ENCODE results near the gene BMP4.
"Not testable (repeated sequence)": the region's sequence is repeated elsewhere in the genome, so short reads cannot be mapped to it uniquely, and the experiment has no call there.

Gene BMP4

DNA sequence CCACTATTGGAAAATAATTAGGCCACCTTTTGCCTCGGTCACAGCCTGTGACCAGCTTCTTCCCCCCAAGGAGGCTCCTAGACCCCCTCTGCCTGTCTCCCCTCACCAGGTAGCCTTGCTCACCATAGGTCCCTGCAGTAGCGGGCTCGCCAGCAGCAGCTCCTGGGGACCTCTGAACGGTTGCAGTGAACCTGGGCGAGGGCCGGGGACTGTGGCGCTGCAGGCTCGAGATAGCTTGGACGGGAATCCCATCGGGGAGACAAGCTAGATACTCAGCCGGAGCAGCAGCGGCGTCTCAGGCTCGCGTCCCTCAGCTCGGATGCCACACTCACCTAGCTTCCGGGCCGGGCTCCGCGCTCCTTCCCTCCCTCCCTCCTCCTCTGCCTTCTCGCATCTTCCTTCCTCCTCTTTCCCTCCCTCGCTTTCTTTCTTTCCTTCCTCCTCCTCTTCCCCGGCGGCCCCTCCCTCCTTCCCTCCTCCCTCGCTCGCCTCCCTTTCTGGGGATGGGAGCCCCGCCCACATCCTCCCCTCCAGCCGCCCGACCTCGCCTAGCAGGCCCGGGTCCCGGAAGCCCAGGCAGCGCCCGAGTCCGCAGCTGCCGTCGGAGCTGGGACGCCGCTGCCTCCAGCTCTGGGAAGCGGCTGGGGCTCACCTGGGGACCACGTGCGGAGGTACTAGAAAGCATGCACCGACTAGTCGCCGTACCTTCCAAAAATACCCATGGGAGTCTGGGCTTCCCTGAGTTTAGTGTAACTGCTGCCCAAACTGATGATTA is at the start of gene BMP4:
TSS of gene BMP4 (minus strand) at position 399 of the 775 bp plus-strand sequence. CDS start 4,603 bp downstream, outside the sequence.
- no peak for DNase-seq (ENCODE audit: low read depth)

DNA sequence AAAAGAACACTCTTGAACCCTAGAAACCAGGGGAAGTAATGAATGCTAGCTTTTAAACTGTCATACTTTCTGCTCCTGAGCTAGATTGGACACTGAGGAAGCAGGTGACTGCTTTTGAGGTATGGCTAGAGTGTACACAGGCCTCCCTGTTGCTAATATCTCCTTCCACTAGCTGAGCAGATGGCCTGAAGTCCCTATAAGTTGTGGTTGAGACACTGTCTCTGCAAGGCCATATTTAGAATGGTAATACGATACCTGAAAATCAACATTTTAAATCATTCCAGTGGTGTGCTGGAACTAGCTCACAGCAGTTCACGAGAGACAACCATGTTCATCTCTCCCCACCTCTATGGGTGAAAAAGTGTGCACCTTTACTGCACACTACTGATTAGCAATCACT is 46.4 kb upstream of the BMP4 start:
- DNase-seq (ENCODE audit: low read depth), result no peak

- no peak for DNase-seq (ENCODE audit: low read depth)
Observed at GRCh38 chr14:54002653-54003052, 46.0 kb upstream of the BMP4 start.

DNA sequence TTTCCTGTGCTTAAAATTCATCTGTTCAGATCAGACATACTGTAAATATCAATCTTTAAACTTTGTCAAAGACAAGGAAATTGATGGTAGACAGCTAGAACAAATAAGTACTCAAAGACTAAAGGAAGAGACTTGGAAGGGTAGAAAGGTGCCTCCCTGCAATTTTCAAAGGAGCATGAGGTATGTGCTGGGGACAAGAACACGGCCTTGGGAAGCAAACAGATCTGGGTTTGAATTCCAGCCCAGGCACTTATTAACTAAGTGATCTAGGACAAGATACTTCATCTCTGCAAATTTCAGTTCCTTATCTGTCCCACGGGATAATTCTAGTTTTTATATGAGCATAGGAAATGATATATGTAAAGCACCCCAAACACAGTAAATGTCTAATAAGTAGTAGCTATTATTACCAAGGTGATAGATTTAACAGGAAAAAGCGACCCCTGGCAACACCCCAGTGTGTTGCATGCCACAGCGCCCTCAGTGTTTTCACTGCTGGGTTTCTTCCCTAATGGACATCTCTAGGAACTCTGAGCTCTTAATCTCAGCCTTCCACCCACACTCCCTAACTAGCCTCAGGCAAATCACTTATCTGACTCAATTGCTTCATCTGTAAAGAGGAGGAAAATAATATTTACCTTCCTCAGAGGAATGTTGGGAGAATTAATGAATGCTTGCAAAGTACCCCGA is 44.7 kb upstream of the BMP4 start:
- no peak for DNase-seq (ENCODE audit: low read depth)

DNA sequence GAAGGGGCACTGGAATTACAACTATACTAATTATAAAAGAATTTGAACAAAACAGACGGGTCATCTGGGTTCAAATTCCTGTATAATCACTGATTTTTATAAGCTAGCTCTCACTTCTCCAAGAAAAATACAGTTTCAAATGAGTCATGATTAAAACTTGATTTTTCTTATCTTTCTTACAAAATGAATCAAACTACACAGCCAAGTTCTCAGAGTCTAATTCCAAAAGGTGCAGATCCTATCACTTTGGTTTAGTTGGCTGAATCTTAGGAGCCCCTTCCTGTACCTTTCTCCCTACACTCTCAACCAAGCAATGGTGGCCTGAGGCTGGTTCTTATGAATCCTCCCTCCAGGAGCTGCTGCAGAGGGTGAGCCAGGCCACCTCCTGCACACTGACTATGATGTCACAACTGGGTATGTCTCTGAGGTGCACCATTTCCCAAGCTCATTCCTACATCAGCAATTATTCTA is 43.8 kb upstream of the BMP4 start:
- DNase-seq (ENCODE audit: low read depth), result peak; percentile 84

DNA sequence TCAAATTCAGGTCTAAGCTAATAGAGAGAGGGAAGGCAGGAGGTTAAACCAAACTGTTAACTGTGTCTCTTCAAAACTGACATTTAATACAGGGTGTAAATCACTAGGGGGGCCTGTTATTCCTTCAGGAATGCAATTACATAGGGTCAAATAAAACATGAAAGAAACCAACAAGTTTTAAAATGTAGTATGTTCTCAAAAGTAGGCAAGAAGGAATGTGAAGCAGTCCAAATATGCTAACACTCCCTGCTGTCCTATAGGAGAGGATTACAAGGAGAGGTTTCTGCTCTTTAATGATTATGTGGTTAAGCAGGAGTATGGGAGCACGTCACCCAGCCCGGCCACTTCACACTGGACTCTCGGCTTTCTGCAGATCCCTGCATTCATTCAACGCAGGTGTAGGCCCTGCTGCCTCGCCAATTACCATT is 42.5 kb upstream of the BMP4 start:
- peak; percentile 89 for DNase-seq (ENCODE audit: low read depth)

- DNase-seq (ENCODE audit: low read depth), result no peak
Observed at GRCh38 chr14:53996041-53996440, 39.4 kb upstream of the BMP4 start.

GRCh38 chr14:53993920-53994607 is 37.4 kb upstream of the BMP4 start:
- no peak for DNase-seq (ENCODE audit: low read depth)

GRCh38 chr14:53990978-53991377 is 34.4 kb upstream of the BMP4 start:
- DNase-seq (ENCODE audit: low read depth), result no peak

- DNase-seq (ENCODE audit: low read depth), result not testable (repeated sequence)
Observed at GRCh38 chr14:53986718-53987117, 30.1 kb upstream of the BMP4 start.

DNA sequence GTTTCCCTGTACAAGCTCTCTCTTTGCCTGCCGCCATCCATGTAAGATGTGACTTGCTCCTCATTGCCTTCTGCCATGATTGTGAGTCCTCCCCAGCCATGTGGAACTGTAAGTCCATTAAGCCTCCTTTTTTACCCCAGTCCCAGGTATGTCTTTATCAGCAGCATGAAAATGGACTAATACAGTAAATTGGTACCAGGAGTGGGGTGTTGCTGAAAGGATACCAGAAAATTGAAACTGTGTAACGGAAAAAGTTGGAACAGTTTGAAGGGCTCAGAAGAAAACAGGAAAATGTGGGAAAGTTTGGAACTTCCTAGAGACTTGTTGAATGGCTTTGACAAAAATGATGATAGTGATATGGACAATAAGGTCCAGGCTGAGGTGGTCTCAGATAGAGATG is 28.3 kb upstream of the BMP4 start:
- DNase-seq (ENCODE audit: low read depth), result not testable (repeated sequence)

- DNase-seq (ENCODE audit: low read depth), result no peak
Observed at GRCh38 chr14:53983112-53983511, 26.5 kb upstream of the BMP4 start.

DNA sequence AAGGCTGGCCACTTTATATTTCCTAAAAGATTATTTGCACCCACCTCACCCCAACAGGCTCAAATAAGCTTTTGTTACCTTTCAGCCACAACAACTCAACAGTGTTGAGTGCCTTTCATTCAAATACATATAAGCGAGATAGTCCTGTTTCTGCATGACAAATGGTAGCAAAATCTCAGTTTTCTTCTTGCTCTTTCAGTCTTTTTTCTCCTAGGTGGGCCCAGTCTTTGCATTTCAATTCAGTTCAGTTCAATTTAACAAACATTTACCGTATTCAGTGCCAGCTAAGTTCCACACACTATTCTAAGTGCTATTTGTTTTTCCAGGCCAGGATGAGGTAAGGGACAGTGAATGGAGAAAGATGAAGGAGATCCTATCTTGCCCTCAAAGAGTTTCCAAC is 25.9 kb upstream of the BMP4 start:
- no peak for DNase-seq (ENCODE audit: low read depth)

DNA sequence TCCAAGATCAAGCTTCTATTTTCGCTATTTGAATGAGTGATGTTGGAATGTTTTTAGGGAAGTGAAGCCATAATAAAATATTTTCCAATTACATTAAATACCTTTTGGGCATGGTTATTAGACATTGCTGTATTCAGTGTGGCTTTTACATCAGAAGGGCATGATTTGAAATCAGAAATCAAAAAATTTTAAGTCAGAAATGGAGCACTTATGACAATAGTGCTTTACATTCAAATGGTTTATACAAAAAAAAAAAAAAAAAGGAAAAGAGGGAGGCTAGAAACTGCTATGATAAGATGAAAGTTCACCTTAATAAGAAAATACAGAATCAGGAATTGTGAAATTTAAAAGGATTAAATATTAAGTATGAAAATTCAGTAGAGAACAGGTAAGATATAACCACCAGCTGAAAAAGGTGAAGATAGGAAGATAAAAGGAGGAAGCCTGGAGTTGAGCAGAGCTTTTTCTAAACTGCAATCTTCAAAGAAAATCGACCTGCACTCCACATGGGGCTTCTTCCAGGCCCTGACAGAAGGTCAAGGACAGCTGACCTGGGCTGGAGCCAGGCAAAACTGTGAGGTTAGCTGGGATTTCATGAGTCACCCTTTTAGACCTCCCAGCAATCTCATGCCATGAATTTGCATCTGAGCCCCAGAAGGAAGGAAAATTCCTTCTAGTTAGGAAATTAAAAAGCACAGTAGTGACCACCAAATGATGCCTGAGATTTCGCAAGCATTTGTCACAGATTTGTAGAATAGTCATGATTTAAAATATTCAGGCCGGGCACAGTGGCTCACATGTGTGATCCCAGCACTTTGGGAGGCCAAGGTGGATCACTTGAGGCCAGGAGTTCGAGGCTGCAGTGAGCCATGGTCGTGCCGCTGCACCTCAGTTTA is 23.4 kb upstream of the BMP4 start:
- peak; percentile 86 for DNase-seq (ENCODE audit: low read depth)

DNA sequence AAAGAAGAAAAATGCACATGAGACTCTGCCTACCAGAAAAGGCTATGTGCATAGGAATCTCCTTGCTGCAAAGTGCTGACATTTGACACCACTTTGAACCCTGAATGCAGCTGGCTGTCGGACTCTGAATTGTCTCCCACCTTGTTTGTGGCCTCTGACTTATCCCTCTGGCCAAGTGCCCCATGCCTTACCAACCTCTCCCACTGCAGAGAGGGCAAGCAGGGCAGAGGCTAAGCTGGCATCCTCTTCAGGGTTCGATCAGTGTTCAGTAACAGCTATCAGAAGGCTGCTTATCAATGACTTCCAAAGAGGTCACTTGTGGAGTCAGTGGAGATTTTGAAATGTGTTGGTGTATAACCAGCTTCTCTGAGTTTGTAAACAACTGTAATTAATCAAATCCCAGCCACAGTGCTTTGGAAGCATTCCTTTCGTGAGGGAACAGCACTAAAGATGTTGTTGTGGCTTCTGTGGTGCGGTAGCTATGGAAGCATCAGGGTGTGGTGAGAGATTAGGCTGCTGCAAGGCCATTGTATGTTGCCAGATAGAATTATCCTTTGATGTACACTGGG is 22.6 kb upstream of the BMP4 start:
- no peak for DNase-seq (ENCODE audit: low read depth)

- no peak for DNase-seq (ENCODE audit: low read depth)
Observed at GRCh38 chr14:53978194-53978593, 21.6 kb upstream of the BMP4 start.

DNA sequence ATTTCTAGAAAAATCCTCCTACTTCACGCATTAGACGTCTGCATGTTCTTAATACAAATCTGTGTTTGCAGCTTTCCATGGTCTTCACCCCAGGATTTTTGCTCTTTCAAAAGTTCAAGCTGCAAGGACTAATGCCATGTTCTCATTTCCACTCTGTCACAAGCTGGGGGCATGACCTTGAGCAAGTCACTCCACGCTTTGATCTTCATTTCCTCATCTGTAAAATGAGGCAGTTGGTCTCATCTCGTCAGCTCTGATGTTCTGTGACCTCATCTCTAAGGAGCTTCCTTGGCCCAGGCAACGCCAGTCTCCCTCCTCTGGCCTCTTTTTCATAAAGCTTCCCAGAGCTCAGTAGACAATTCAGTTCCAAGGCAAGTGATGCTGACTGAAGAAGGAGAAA is 18.8 kb upstream of the BMP4 start:
- DNase-seq (ENCODE audit: low read depth), result no peak

DNA sequence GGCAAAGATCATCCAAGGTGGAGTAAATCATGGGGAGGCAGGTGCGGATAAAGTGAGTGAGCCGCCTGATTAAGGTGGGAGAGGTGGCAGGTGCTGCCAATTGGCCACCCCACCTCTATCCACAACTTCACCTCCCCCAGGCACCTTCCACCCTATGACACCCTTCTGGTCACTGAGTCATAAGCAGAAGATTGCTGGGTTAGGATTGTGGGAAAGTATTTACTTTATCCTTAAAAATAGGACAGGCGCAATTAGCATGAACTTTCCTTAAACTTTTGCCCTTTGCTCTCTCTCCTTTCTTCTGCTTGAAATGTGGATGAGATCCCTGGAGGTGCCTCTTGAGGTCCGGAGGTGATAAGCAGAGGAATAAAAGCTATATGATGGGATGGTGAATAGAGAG is 14.9 kb upstream of the BMP4 start:
- DNase-seq (ENCODE audit: low read depth), result no peak

GRCh38 chr14:53969326-53969725 is 12.7 kb upstream of the BMP4 start:
- DNase-seq (ENCODE audit: low read depth), result no peak

- no peak for DNase-seq (ENCODE audit: low read depth)
Observed at GRCh38 chr14:53968726-53969125, 12.1 kb upstream of the BMP4 start.

- DNase-seq (ENCODE audit: low read depth), result no peak
Observed at GRCh38 chr14:53967606-53968005, 11.0 kb upstream of the BMP4 start.
